ENCODE data around the gene ZNF646. TPM values are rescaled to one million over a fixed set of nuclear protein-coding genes. Genes with fewer than 3 reads are reported as not detected.

Gene ZNF646
- total RNA-seq, 2 donors from 2014 or later = 7.6 to 8.2 TPM

Other genes starting within 250 kb of the ZNF646 start
- gene BCL7C, start 180.3 kb upstream of the ZNF646 start, total RNA-seq = 10 to 100 TPM; 20.9 to 27.9 TPM
- 1 to 10 TPM; 6.8 to 7.3 TPM for gene CTF1, start 177.8 kb upstream of the ZNF646 start, total RNA-seq
- 10 to 100 TPM in 1 of 2 donors, 1 to 10 TPM in 1; 6.4 to 10.1 TPM for gene FBXL19, start 150.8 kb upstream of the ZNF646 start, total RNA-seq
- 10 to 100 TPM in 1 of 2 donors, 1 to 10 TPM in 1; 8.8 to 14.2 TPM for gene ORAI3, start 125.4 kb upstream of the ZNF646 start, total RNA-seq
- 10 to 100 TPM in 1 of 2 donors, 1 to 10 TPM in 1; 9.2 to 10.9 TPM for gene SETD1A, start 116.7 kb upstream of the ZNF646 start, total RNA-seq
- gene HSD3B7, start 89.2 kb upstream of the ZNF646 start, total RNA-seq = 1 to 10 TPM; 9.8 to 10.0 TPM
- 1 to 10 TPM; 1.1 to 1.2 TPM for gene STX1B, start 63.8 kb upstream of the ZNF646 start, total RNA-seq
- gene STX4, start 40.9 kb upstream of the ZNF646 start, total RNA-seq = 10 to 100 TPM; 45.8 to 53.4 TPM
- 1 to 10 TPM; 5.5 to 6.6 TPM for gene ZNF668, start 182 bp upstream of the ZNF646 start, total RNA-seq
- 1 to 10 TPM in 1 of 2 donors, under 1 TPM in 1; 0.71 to 1.1 TPM for gene PRSS53, start 14.5 kb downstream of the ZNF646 start, total RNA-seq
- gene VKORC1, start 20.4 kb downstream of the ZNF646 start, total RNA-seq = 10 to 100 TPM; 47.1 to 53.2 TPM
- 10 to 100 TPM; 43.4 to 46.4 TPM for gene BCKDK, start 34.0 kb downstream of the ZNF646 start, total RNA-seq
- gene KAT8, start 43.2 kb downstream of the ZNF646 start, total RNA-seq = 10 to 100 TPM; 57.3 to 74.1 TPM
- under 1 TPM in 1 of 2 donors, not detected in 1; 0.21 TPM for gene PRSS8, start 61.3 kb downstream of the ZNF646 start, total RNA-seq
- 1 to 10 TPM; 3.0 to 4.2 TPM for gene PRSS36, start 75.6 kb downstream of the ZNF646 start, total RNA-seq
- 100 to 1,000 TPM in 1 of 2 donors, 10 to 100 TPM in 1; 99.5 to 192 TPM for gene FUS, start 105.7 kb downstream of the ZNF646 start, total RNA-seq
- 10 to 100 TPM; 10.8 to 19.1 TPM for gene PYCARD, start 128.3 kb downstream of the ZNF646 start, total RNA-seq
- gene TRIM72, start 139.7 kb downstream of the ZNF646 start, total RNA-seq = under 1 TPM; 0.44 to 0.47 TPM
- not detected for gene PYDC1, start 142.7 kb downstream of the ZNF646 start, total RNA-seq
- 10 to 100 TPM in 1 of 2 donors, 1 to 10 TPM in 1; 7.4 to 22.1 TPM for gene ITGAM, start 185.6 kb downstream of the ZNF646 start, total RNA-seq